ENCODE data around the gene KCNG2.
"Not testable (repeated sequence)": the region's sequence is repeated elsewhere in the genome, so short reads cannot be mapped to it uniquely, and the experiment has no call there.

The KCNG2 gene

DNA sequence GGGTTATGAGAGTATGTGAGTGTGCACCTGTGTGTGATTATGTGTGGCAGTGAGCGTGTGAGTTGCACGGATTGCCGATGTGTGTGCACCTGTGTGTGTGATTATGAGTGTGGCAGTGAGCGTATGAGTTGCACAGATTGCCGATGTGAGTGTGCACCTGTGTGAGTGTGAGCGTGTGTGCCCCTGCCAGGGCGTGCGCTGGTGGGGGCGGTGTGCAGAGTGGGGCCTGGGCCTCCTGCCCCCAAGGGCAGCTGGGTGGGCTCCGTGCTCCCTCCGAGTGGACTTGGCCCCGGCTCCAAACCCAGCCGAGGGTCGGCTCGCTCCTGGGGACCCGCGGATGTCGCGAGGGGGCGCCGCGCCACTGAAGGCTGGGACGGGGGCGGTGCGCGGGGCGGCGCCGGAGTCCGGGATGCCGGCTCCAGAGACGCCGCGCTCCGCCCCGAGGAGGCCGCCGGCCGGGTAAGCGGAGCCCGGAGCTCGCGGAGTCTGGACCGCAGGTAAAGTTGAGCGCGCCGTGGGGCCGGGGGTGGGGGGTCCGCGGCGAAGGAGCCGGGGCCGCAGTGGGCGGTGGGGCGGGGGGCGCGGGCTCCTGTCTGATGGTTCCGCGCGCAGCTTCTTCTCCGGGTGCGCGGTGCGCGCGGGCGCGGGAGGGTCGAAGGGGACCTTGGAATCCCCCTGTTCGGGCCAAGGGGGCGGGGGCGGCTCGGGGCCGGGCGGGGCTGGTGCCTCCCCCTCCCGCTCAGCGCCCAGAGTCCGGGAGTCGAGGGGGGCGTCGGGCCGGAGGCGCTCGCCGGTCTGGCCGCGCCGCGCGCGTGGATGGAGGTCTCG, at the start of gene KCNG2:
KCNG2 (plus strand) TSS at position 421 of the 828 bp plus-strand sequence. CDS start 65,730 bp downstream, outside the sequence.
- no peak for DNase-seq

DNA sequence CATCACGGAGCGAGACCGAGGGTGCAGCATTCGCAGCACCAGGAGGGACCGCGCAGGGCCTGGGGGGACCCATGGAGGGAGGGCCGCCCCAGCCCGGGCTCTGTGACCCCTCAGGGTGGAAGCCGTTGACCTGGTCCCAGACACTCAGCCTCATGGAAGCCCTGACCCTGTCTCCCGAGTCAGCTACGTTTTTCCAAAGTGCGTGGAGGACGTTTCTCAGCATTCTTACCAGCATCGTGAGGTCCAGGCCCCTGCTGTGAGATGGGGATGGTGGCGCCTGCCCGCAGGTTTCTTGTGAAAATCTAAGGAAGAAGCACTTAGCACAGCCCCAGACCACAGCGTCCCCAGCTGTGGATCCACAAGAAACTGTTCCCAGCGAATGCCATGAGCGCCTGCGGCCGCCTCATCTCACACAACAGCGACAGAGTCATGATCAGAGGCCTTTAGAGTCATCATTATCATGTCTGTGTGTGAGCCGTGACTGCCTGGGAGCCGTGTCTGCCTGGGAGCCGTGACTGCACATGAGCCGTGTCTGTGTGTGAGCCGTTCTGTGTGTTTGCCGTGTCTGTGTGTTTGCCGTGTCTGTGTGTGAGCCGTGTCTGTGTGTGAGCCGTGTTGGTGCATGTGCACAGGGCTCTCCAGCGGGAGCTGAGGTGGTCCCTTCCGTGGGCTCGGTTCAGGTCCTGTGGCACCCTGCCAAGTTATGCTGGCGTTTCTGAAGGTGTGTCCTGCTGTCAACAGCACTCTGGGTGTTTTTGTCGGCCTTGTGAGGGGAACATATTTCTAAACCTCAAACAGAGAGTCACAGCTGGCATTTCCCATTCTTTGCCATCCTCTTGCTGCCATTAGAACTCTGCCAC, 49.2 kb upstream of the KCNG2 start:
- DNase-seq = no peak

DNA sequence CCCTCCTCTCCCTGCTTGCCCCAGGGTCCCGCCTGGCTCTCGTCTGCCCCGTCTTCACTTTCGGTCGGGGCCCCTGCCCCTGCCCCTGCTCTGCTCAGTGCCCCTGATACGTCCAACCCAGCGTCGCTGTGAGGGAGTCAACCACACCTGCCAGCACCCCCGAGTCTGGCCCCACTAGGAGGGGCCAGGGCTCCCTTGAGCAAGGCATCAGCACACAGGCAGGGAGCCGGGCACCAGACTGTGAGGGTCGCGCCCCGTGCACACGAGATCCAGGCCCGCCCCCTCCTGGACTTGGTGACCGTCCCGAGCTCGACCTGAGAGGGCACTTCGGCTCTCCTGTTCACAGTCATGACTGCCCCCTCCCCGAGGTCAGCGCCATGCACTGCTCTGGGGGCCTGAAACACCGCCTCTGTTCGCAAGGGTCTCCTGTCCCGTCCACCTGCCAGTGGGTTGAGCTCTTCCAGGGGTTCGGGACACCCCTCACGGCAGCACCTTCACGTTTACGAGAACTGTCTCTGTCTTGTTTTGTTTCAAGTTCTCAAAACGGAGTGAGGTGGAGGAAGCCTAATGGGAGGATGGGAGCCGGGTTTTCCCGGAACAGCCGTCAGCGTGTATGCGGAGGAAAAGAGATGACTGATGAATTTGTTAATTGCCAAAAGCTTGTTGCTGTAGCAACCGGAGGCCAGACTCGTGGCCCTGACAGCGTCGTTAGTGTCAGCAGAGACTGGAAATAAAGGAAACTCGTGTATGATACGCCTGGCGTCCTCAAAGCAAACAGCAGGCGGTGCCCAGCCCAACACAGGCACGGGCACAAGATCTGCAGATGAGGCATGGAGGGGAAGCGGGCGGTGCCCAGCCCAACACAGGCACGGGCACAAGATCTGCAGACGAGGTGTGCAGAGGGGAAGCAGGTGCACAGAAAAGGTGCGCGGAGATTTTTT, 48.2 kb upstream of the KCNG2 start:
- no peak for DNase-seq

GRCh38 chr18:79750980-79751571, 46.7 kb upstream of the KCNG2 start:
- no peak for DNase-seq

DNA sequence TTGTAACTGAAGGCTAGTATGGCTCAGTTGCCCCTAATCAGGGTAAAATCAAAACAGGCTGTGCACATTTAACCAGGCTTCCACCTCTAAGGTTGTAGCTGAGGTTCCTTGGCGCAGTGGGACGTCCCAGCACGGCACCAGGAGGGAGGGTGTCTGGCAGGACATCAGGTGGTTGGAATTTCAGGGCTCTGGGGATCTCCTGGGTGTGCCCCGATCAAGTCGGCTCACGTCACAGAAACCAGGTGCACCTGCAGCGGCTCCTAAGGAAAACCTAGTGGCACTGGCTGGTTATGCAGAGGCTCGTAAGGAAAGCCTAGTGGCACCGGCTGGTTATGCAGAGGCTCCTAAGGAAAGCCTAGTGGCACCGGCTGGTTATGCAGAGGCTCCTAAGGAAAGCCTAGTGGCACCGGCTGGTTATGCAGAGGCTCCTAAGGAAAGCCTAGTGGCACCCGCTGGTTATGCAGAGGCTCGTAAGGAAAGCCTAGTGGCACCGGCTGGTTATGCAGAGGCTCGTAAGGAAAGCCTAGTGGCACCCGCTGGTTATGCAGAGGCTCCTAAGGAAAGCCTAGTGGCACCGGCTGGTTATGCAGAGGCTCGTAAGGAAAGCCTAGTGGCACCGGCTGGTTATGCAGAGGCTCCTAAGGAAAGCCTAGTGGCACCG, 45.7 kb upstream of the KCNG2 start:
- not testable (repeated sequence) for DNase-seq

- not testable (repeated sequence) for DNase-seq
These were observed 44.8 kb upstream of the KCNG2 start for GRCh38 chr18:79752946-79753345.

DNA sequence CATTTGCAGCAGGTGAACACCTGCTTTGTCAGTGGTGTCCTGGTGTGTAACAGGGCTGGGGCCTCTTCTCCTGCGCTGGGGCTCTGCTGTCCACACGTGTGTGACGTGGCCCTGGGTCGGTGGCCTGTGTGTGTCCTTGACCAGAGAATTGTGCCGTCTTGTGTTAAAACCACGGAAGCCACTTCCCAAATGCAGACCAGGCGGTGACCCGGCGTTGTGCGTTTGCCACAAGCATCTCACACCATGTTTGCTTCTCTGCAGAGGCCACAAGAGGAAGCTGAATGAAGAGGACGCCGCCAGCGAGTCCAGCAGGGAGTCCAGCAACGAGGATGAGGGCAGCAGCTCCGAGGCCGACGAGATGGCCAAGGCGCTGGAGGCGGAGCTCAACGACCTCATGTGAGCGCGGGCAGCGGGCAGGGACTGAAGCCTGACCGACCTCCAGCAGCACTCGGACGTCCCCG, 44.3 kb upstream of the KCNG2 start:
- no peak for DNase-seq

- no peak for DNase-seq
These were observed 43.5 kb upstream of the KCNG2 start for GRCh38 chr18:79754022-79754761.

GRCh38 chr18:79754831-79755351, 42.8 kb upstream of the KCNG2 start:
- no peak for DNase-seq

DNA sequence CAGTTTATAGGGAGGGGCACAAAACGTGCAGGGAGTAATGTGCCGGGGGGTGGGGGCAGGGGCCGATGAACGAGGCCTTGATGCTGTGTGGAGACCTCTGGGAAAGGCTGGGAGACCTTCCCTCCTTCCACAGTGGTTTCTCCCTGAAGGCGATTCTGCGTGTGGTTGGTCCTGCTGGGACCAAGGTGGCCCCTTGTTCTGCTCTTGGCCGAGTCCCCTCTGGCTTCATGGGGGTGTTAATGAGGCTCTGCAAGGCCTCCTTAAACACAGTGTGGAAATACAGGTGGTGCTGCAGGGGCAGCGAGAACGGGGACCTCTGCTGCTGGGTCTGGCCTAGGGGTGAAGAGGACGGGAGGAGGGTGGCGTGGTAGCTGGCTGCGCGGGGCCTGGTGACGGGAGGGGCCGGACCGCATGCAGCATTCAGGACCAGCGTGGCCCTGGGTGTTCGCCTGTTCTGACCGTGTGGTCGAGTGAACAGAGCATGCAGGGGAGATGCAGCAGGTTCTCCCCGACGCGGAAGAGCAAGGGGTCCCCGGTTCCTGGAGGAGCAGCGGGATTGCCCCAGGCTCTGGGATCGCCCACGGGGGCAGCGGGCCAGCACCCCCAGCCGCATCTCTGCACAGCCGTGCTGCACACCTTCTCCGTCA, 42.1 kb upstream of the KCNG2 start:
- no peak for DNase-seq

DNA sequence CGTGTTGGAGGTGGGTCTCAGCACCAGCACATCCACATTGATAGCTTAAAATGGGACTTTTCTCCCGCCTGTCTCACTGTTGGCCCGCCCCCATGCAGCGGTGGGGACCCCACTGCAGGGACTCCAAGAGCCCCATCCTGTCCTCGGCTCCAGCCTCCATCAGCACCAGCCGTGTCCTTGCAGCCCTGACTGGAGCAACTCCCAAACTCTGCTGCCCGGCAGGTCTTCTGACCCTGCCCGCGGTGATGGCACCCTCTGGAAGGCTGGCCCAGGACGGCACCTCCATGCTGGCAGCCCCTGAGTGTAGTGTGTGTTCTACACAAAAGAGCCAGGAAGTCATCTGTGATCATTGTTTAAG, 41.6 kb upstream of the KCNG2 start:
- no peak for DNase-seq

DNA sequence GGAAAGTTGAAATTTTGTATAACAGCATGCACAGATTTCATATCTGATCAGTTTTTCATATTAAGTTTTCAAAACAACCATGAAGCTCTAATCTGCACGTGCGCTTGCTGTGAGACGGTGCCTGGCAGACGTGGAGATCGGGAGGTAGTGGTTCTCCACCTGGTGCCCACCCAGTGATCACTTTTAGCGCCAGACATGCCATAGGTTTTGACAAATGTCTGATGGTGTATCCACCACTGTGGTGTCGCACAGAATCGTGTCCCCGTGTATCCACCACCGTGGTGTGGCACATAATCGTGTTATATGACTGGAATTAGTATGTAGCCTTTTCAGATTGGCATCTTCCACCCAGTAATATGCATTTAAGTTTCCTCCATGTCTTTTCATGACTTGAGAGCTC, 40.9 kb upstream of the KCNG2 start:
- no peak for DNase-seq

- no peak for DNase-seq
These were observed 37.4 kb upstream of the KCNG2 start for GRCh38 chr18:79760348-79760747.

DNA sequence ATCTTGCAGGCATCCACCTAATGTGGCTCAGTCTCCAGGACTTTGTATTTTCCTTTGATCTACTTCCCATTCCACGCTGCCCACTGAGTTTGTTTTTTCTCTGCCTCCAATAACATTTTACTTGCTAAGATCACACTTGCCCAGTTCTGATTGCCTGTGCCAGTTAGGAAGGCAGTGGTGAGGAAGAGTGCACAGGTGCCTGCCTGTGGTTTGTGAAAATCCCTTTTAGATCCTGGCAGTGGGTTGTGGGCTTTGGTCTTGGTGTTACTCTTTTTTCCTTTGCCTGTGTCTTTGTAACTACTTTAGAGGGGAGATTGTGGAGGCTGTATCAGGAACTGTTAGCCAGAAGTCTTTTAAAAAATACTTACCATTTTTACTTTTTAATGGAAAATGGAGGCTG, 36.9 kb upstream of the KCNG2 start:
- DNase-seq = no peak

GRCh38 chr18:79763407-79763806, 34.3 kb upstream of the KCNG2 start:
- no peak for DNase-seq

DNA sequence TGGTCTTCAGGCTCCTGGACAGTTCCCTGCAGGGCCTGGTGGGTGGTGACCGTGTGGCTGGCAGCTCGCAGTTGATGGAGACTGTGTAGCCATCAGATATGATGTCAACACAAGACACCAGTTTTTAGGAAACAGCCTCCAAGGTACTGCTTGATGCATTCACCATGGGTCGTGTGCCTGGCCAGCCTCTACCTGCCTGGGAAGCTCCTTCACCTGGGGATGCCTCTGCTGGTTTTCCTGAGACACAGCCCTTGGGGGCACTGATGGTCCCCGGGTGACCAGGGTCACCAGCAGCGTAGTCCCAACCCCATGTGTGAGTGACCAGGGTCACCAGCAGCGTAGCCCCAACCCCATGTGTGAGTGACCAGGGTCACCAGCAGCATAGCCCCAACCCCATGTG, 33.6 kb upstream of the KCNG2 start:
- DNase-seq = no peak

DNA sequence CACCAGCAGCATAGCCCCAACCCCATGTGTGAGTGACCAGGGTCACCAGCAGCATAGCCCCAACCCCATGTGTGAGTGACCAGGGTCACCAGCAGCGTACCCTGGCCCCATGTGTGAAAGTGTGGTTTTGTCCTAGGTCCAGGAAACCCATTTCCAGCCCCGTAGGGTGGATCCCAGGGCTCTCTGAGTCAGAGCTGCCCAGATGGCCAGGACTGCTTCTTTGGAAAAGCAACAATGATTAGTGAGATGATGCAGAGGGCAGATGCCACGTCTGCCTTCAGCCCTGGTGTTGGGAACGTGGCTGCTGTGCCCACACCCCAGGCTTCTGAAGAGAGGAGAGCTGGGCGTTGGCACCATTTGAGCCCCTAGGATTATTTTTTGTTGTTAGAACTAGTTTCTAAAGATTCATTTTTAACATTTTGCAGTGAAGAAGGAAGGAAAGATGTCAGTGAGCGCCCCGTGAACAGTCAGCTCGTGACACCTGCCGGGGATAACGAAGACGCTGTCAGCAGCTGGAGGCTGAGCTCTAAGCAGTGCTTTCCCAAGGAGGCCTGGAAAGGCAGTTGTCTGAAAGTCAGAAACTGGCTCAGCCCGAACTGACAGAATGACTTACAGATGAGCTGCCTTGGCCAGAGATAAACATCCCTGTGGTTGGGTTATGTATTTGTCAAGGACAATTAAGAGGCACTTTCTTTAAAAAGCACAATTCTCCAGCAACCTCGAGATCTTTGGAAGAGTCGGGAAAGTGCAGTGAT, 32.1 kb upstream of the KCNG2 start:
- DNase-seq = no peak

DNA sequence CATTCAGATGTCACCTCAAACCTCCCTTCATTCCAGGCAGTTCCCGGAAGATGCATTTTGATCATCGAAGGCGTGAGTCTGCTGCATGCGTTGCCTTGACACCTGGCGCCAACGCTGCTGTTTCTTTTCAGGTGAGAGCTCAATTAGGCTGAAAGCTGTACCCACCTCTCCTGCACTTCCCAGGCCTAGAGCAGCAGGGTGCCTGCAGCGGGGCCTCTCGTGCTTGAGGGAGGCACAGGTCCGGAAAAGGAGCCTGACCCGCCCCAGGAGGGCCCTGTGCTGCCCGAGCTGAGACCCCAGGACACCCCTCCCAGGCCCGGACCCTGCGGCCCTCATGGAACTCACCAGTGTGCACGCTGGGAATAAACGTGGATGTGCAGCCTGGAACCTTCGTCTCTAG, 31.4 kb upstream of the KCNG2 start:
- DNase-seq = no peak

DNA sequence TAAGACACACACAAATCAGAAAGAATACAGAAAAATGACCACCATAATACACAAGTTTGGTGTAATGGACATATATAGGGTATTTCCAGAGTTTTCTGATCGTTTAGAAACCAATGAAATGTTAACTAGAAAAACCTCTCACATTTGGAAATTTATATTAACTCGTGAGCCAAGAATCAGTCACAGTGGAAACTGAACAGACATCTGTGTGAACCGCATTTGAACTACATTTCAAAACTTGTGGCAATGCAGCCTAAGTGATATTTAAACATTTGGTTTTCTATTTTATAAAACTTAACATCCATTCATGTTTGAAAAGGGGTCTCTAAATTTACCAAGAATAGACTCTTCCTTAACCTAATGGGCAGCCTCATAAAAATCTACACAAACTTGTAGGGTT, 29.0 kb upstream of the KCNG2 start:
- no peak for DNase-seq
